Measurements from ENCODE around the gene FCER1G.
A peak's percentile ranks its signal among the peaks of the same experiment; 100 is the strongest.

DNA sequence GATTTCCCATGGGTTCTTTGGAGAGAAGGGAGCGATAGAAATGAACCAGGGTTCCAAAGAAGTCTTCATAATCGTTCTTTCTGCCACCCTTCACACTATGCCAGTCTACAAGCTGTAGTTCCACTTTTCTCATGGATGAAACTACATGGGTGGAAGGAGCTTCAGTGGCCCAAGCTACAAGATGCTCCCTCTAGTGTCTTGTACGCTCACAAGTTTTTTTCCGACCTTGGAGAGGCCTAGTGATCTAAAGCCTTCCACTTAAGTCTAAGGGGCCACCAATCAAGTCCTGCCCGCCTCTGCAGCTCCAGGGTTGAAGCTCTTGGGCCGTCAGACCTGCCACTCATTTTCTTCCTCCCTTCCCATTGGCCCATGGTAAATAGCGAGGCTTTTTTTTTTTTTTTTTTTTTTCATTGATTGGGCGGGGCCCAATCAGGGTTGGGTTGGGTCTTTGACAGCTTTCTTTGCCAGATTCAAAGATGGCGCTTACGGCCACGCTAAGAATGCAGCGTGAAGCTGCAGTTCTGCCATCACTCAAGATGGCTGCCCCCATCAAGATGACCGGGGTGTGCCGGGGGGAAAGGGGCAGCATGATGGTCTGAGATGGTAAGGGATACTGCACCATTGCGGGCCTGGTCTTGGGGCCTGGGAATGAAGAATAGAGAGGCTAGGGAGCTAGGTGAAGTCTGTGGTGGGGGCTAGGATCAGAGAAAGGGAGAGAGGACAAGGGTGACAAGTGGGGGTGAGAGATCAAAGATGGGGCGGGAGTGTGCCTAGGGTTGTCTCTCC is 10.6 kb downstream of the FCER1G start, which contains the start of gene TOMM40L:
- TF ChIP-seq, protein P1, sequence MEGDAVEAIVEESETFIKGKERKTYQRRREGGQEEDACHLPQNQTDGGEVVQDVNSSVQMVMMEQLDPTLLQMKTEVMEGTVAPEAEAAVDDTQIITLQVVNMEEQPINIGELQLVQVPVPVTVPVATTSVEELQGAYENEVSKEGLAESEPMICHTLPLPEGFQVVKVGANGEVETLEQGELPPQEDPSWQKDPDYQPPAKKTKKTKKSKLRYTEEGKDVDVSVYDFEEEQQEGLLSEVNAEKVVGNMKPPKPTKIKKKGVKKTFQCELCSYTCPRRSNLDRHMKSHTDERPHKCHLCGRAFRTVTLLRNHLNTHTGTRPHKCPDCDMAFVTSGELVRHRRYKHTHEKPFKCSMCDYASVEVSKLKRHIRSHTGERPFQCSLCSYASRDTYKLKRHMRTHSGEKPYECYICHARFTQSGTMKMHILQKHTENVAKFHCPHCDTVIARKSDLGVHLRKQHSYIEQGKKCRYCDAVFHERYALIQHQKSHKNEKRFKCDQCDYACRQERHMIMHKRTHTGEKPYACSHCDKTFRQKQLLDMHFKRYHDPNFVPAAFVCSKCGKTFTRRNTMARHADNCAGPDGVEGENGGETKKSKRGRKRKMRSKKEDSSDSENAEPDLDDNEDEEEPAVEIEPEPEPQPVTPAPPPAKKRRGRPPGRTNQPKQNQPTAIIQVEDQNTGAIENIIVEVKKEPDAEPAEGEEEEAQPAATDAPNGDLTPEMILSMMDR (IDR thresholded peaks at IDR 0.05) = peak; percentile 58; the same call in 1 of the 2 replicates
- TF ChIP-seq SIN3A (IDR thresholded peaks at IDR 0.05; ENCODE audit: borderline replicate concordance, insufficient read depth, low read depth, low read length) = no peak
- TF ChIP-seq, protein P2, sequence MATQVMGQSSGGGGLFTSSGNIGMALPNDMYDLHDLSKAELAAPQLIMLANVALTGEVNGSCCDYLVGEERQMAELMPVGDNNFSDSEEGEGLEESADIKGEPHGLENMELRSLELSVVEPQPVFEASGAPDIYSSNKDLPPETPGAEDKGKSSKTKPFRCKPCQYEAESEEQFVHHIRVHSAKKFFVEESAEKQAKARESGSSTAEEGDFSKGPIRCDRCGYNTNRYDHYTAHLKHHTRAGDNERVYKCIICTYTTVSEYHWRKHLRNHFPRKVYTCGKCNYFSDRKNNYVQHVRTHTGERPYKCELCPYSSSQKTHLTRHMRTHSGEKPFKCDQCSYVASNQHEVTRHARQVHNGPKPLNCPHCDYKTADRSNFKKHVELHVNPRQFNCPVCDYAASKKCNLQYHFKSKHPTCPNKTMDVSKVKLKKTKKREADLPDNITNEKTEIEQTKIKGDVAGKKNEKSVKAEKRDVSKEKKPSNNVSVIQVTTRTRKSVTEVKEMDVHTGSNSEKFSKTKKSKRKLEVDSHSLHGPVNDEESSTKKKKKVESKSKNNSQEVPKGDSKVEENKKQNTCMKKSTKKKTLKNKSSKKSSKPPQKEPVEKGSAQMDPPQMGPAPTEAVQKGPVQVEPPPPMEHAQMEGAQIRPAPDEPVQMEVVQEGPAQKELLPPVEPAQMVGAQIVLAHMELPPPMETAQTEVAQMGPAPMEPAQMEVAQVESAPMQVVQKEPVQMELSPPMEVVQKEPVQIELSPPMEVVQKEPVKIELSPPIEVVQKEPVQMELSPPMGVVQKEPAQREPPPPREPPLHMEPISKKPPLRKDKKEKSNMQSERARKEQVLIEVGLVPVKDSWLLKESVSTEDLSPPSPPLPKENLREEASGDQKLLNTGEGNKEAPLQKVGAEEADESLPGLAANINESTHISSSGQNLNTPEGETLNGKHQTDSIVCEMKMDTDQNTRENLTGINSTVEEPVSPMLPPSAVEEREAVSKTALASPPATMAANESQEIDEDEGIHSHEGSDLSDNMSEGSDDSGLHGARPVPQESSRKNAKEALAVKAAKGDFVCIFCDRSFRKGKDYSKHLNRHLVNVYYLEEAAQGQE (IDR thresholded peaks at IDR 0.05; ENCODE audit: insufficient read depth in 1 of 2, low read depth in 2 of 2, low read length in 1 of 2) = no peak
